HUES64 (cell line): ENCODE results near the gene MIA.
"Not testable (repeated sequence)": the region's sequence is repeated elsewhere in the genome, so short reads cannot be mapped to it uniquely, and the experiment has no call there.

Experiments used
- H3K27ac ChIP-seq: 2 replicates; pipeline ENCODE4 v1.7.0; 2013; ENCODE audit warnings: low read depth, low read length, inconsistent platforms
- H3K27me3 ChIP-seq: 2 replicates; pipeline ENCODE4 v1.6.1; 2013; ENCODE audit warnings: mild to moderate bottlenecking, low read length; ENCODE audit not compliant: insufficient read depth
- H3K36me3 ChIP-seq: 2 replicates; pipeline ENCODE4 v1.6.1; 2013; ENCODE audit warnings: mild to moderate bottlenecking, low read length; ENCODE audit not compliant: insufficient read depth
- H3K4me1 ChIP-seq: 2 replicates; pipeline ENCODE4 v1.6.1; 2013; ENCODE audit warnings: mild to moderate bottlenecking, low read length, moderate library complexity; ENCODE audit not compliant: insufficient read depth
- H3K4me3 ChIP-seq: 2 replicates; pipeline ENCODE4 v1.5.1; 2013; ENCODE audit warnings: mild to moderate bottlenecking, low read length, moderate library complexity
- H3K9ac ChIP-seq: 2 replicates; pipeline ENCODE4 v1.6.1; 2013; ENCODE audit warnings: mild to moderate bottlenecking, low read depth, low read length
- H3K9me3 ChIP-seq: 2 replicates; pipeline ENCODE4 v1.6.1; 2013; ENCODE audit warnings: low read depth, low read length; ENCODE audit not compliant: insufficient read depth
- WGBS: fragments of 150-250, 120-280 bp; methylation state at CpG from one replicate; pipeline ENCODE4 v1.1.7; 2013; ENCODE audit warnings: missing lambda C conversion rate; 5-methylcytosine and 5-hydroxymethylcytosine counted together

Gene MIA

DNA sequence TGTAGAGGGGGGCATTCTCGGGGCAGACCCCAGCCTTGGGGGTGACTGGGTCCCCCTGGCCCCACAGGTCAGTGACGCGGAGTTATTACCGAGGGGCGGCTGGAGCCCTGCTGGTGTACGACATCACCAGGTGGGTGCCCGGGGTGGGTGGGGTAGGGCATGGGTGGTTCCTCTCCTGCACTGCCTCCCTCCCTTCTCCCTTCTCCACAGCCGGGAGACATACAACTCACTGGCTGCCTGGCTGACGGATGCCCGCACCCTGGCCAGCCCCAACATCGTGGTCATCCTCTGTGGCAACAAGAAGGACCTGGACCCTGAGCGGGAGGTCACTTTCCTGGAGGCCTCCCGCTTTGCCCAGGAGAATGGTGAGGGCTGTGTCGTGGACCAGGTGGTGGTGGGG lies 8.4 kb downstream of the MIA start:
- Histone ChIP-seq H3K27me3 (no peaks in the 10 kb centered on the region), H3K36me3 (no peaks in the 10 kb centered on the region), H3K4me1 (peaks cover 3% of the 10 kb centered on the region; the same call in 1 of the 2 replicates), H3K27ac (no peak overlapping the region), H3K4me3 (no peak overlapping the region), H3K9me3 (no peaks in the 10 kb centered on the region), H3K9ac (no peak overlapping the region)
- WGBS = 96% methylated on average over 12 of the region's 14 CpGs

DNA sequence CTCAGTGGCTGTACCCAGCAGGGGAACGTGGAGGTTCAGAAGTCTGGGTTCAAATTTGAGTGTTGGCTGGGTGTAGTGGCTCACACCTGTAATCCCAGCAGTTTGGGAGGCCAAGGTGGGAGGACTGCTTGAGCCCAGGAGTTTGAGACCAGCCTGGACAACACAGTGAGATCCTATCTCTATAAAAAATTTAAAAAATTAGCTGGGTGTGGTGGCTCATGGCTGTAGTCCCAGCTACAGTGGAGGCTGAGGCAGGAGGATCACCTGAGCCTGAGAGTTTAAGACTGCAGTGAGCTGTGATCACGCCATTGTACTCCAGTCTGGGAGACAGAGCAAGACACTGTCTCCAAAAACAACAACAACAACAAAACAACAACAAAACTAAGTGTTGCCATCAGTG lies 8.8 kb downstream of the MIA start:
- H3K9ac ChIP-seq, H3K9me3 ChIP-seq, H3K4me3 ChIP-seq, H3K36me3 ChIP-seq, H3K27me3 ChIP-seq, H3K27ac ChIP-seq, H3K4me1 ChIP-seq: not testable (repeated sequence)
- 89% methylated on average over 2 of the region's 2 CpGs for WGBS

DNA sequence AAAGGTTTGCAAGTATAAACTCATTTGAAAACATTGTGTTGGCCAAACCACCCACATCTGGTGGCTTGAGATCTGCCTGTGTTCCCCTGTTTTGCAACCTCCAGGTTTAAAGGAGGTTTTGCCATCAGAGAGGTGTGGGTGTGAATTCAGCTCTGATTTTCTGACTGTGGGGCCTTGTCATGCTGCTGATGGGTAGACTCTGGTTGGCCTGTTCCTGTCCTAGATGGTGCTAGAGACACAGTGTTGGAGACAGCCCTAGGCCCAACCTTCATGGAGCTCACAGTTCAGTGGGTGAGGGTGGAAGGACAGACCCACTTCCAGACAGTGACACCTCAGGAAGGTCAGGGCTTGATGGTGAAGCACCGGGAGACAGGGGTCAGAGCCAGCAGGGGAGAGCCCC lies 10.2 kb downstream of the MIA start:
- 94% methylated on average over 1 of the region's 1 CpG for WGBS
- Histone ChIP-seq H3K36me3 (no peaks in the 10 kb centered on the region), H3K27ac (no peak overlapping the region), H3K4me3 (no peak overlapping the region), H3K9ac (no peak overlapping the region), H3K27me3 (no peaks in the 10 kb centered on the region), H3K4me1 (no peaks in the 10 kb centered on the region), H3K9me3 (no peaks in the 10 kb centered on the region)

DNA sequence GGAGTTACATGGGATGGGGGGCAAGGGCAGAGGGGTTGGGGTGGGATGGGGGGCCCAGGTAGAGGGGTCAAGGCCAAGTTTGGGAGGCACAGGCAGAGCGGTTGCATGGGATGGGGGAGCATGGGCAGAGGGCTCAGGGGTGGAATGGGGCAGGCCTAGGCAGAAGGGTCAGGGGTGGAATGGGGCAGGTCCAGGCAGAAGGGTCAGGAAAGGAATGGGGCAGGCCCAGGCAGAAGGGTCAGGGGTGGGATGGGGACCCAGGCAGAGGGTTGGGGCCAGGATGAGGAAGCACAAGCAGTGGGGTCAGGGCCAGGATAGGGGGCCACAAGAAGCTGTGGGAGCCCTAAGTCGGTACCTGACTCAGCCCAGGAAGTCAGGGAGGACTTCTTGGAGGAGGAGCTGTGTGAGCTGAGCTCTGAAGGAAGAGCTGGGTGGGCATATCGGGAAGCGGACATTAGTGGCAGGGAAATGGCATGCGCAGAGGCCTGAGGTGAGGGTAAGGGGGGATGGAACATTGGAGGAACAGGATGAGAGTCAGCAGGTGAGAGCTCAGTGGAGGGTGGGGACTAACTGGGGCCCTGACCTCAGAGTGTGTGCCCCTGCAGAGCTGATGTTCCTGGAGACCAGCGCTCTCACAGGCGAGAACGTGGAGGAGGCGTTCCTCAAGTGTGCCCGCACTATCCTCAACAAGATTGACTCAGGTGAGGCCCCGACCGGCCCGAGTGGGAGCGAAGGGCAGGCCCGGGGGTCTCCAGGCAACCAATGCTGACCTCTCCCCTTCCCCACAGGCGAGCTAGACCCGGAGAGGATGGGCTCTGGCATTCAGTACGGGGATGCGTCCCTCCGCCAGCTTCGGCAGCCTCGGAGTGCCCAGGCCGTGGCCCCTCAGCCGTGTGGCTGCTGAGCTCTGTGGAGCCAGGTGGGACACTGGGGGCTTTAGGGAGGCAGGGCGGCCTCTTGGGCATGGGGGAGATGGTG lies 11.0 kb downstream of the MIA start:
- Histone ChIP-seq H3K4me3 (no peak overlapping the region), H3K9me3 (no peaks in the 10 kb centered on the region), H3K4me1 (no peaks in the 10 kb centered on the region), H3K9ac (no peak overlapping the region), H3K27ac (no peak overlapping the region), H3K27me3 (no peaks in the 10 kb centered on the region), H3K36me3 (no peaks in the 10 kb centered on the region)
- 92% methylated on average over 25 of the region's 25 CpGs for WGBS

DNA sequence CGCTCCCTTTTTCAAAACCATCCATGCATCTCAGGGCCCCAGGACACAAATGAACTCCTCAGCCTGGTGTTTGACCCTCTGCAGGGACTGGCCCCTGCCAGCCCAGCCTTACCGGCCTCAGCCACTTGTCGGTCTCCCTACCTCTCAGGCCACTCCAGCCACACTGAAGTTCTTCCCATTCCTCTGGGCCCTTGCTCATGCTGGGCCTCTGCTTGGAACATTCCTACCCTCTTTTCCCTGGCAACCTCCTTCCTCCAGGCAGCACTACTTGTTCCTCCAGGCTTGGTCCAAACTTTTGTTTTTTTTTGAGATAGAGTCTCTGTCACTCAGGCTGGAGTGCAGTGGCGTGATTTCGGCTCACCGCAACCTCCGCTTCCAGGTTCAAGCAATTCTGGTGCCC lies 16.0 kb downstream of the MIA start:
- no peak overlapping the region for H3K9ac ChIP-seq
- H3K9me3 ChIP-seq = no peaks in the 10 kb centered on the region
- no peaks in the 10 kb centered on the region for H3K27me3 ChIP-seq
- H3K4me3 ChIP-seq = no peak overlapping the region
- 79% methylated on average over 7 of the region's 7 CpGs for WGBS
- H3K4me1 ChIP-seq = no peaks in the 10 kb centered on the region
- no peaks in the 10 kb centered on the region for H3K36me3 ChIP-seq
- no peak overlapping the region for H3K27ac ChIP-seq

DNA sequence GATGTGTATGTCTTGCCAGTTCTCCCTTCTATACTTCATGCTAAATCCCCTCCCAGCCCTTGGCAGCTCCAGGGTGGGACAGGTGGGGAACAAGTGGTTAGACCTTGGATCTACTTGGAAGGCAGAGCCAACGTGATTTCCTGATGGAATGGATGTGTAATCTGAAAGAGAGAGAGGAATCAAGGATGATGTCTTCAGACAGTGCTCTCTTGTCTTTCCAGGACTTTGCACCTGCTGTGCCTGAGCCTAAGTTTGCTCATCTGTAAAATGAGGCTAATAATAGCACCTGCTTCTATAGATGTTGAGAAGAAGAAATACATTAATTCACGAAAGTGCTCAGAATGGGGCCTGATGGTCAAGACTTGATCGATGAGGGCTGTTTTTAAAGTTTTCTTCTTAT lies 16.7 kb downstream of the MIA start:
- no peaks in the 10 kb centered on the region for H3K36me3 ChIP-seq
- no peaks in the 10 kb centered on the region for H3K27me3 ChIP-seq
- no peak overlapping the region for H3K27ac ChIP-seq
- no peak overlapping the region for H3K4me3 ChIP-seq
- 94% methylated on average over 3 of the region's 3 CpGs for WGBS
- no peaks in the 10 kb centered on the region for H3K9me3 ChIP-seq
- H3K4me1 ChIP-seq = no peaks in the 10 kb centered on the region
- H3K9ac ChIP-seq = no peak overlapping the region

DNA sequence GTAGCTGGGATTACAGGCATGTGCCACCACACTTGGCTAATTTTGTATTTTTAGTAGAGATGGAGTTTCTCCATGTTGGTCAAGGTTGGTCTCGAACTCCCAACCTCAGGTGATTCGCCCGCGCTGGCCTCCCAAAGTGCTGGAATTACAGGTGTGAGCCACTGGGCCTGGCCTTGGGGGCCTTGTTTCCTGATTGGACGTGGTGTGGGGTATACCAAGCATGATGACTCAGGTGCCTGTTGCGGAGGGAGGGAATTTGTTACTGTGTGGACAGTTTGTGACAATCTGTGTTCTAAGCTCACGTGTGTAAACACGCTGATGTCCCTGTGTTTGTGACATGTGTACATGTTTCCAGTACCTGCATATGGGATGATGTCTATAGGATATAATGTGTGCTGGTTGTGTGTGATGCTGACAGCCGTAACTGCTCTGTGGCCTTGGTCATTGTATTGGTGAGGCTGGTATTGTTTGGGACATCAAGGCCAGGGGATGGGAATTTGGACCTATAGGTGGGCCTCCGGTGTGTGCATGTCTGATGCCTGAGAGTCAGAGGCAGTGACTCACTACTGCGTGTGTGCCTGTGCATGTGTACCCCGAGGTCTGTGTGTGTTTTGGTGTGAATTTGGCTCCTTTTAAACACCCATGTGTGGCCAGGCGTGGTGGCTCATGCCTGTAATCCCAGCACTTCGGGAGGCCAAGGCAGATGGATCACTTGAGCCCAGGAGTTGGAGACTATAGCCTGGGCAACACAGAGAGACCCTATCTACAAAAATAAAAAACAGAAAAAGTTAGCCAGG lies 22.0 kb downstream of the MIA start:
- peak overlapping the region; percentile 79; the same call in 1 of the 2 replicates for H3K27ac ChIP-seq
- no peaks in the 10 kb centered on the region for H3K4me1 ChIP-seq
- no peak overlapping the region; the same call in 1 of the 2 replicates for H3K4me3 ChIP-seq
- H3K36me3 ChIP-seq = peaks cover 21% of the 10 kb centered on the region
- no peaks in the 10 kb centered on the region for H3K9me3 ChIP-seq
- 94% methylated on average over 14 of the region's 14 CpGs for WGBS
- peak overlapping the region; percentile 82; the same call in 1 of the 2 replicates for H3K9ac ChIP-seq
- no peaks in the 10 kb centered on the region for H3K27me3 ChIP-seq

DNA sequence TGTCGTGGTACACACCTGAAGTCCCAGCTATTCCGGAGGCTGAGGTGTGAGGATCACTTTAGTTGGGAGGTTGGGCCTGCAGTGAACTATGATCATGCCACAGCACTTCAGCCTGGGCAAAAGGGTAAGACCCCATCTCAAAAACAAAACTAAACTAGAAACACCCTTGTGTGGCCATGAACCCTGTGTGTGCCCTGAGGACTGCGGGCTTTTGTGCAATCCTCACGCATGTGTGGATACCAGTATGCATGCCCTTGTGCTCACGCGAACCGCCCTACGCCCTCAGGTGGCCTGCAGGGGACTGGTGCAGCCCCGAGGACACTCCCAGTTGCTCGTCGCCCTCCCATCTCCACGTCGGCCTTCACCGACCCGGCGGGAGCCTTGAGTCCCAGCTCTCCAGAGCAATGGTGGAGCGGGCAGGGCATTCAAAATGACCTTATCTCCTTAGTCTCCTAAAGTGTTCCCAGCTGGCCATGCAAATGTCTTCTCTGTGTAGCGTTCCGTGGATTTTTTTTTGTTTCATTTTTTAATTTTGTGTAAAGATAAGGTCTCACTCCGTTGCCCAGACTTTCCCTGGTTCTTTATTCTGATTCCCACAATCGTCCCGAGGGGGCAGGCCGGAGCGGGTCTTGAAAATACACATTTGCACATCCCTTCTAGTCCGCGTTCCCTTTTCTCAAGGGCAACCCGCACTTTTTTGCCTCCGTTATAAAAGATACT lies 22.8 kb downstream of the MIA start:
- Histone ChIP-seq H3K4me1 (0 out of 2 replicates have a peak, but pooled peaks cover 3% of the 10 kb centered on the region), H3K9ac (peak overlapping the region; percentile 82), H3K4me3 (peak overlapping the region; percentile 68), H3K27me3 (no peaks in the 10 kb centered on the region), H3K9me3 (no peaks in the 10 kb centered on the region), H3K27ac (peak overlapping the region; percentile 79), H3K36me3 (peaks cover 28% of the 10 kb centered on the region)
- 10% methylated on average over 28 of the region's 28 CpGs for WGBS

DNA sequence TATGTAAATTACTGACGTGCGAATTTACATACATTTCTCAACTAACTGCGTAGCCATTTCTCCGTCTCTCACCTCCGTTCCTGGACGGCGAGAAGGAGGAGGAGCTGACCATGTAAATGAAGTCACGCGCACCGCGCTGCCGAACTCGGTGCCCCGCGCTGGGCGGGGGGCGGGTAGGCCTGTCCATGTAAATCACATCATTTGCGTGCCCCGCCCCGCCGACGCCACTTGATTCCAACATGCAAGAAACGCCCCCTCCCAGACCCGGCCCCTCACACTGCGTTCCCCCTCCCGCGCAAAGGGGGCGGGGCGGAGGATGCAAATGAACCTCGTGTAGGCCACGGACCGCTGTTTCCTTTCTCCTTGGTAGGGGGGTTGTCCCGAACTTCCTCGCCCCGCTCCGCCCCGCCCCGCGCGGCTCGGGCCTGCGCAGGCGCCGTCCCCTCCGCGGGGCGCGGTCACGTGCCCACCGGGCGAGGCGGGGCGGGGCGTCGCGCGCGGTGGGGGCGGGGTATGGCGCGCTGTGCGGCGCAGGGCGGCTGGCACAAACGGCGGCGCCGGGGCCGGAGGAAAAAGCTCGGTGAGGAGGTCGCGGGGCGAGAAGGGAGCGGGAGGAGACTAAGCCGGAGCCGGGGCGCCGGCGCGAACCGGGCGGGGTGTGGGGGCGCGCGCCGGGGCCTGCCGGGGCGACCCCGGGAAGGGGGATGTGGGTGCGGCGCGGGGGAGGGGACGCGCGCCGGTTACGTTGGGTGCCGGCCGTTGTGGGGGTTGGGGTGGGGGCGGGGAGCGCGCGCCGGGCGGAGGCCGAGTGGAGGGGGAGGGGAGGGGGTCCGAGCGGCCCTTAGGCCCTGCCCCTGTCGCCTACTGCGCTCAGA lies 23.6 kb downstream of the MIA start, which contains the start of gene EGLN2:
EGLN2 (plus strand) TSS at position 509 of the 875 bp plus-strand sequence. CDS start 1,382 bp downstream, outside the sequence.
- Histone ChIP-seq H3K4me1 (0 out of 2 replicates have a peak, but pooled peaks cover 3% of the 10 kb centered on the region), H3K36me3 (peaks cover 35% of the 10 kb centered on the region), H3K9me3 (no peaks in the 10 kb centered on the region), H3K27me3 (no peaks in the 10 kb centered on the region), H3K4me3 (peak within 1 kb of the TSS; percentile 97), H3K27ac (peak within 1 kb of the TSS; percentile 95), H3K9ac (peak within 1 kb of the TSS; percentile 95)
- WGBS = under 1% methylated on average over 100 of the region's 110 CpGs
